Activated CD4-positive, alpha-beta T cell treated with anti-CD3 and anti-CD28 coated beads for 1 hour (primary cell): ENCODE results near the gene KREMEN1.

Source experiments
- DNase-seq: peaks from one replicate; pipeline ENCODE4 v3.0.0-alpha.2; 2020

KREMEN1 gene

GRCh38 chr22:29209624-29209929 is 136.7 kb downstream of the KREMEN1 start:
- no peak for DNase-seq

DNA sequence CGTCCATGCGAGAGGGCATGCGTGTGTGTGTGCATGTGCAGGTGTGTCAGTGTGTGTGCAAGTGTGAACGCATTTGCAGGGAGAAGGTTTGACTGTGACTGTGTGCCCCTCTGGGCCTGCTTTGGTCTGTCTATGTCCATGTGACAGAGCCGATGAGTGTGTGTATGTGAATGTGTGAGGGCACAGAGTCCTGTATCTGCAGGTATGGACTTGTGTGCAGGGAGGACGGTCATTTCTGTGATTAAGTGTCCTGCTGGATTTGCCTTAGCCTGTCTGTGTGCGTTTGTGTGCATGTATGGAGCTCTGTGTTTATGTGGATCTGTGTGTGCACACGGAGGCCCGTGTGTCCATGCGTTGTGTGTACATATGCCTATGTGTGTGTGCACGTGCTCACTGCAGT is 138.2 kb downstream of the KREMEN1 start:
- DNase-seq = no peak

DNA sequence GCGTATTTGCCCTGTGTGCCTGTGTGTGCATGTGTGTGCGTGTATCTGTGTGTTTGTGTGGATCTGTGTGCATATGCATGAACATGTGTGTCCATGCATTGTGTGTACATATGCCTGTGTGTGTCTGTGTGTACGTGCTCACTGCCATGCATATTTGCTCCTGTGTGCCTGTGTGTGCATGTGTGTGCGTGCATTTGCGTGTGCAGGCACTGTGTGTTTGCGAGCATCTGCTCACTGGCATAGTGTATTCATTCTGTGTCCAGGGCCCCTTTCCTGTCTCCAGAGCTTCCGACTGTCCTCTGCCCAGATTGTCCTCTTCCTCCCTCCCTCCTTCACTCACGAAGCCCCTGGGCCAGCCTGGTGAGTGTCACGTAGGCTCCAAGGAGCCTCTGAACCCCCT is 138.6 kb downstream of the KREMEN1 start:
- DNase-seq = no peak

DNA sequence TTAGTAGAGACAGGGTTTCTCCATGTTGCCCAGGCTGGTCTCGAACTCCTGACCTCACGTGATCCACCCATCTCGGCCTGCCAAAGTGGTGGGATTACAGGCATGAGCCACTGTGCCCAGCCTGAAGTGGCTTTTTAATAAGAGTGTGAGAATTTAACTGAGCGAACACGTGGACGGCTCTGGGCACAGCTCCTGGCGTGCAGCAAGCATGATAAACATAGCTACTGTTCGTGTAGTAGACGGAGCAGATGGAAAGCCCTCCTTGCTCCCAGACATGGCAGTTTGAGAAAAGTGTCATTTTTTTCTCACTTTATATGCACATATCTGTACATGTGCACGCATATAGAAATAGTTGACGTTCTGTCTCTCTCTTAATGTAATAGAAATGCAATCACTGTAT is 139.9 kb downstream of the KREMEN1 start:
- DNase-seq = no peak

GRCh38 chr22:29213493-29213892 is 140.7 kb downstream of the KREMEN1 start:
- DNase-seq = no peak

- no peak for DNase-seq
These were observed 141.4 kb downstream of the KREMEN1 start for GRCh38 chr22:29214232-29214631.

GRCh38 chr22:29215012-29215860 is 142.4 kb downstream of the KREMEN1 start:
- DNase-seq = no peak

- no peak for DNase-seq
These were observed 143.4 kb downstream of the KREMEN1 start for GRCh38 chr22:29216011-29216872.

- DNase-seq = no peak
These were observed 144.2 kb downstream of the KREMEN1 start for GRCh38 chr22:29216873-29217666.
